Fibroblast of mammary gland (primary cell): ENCODE results near the gene TXNRD3.
"Not testable (repeated sequence)": the region's sequence is repeated elsewhere in the genome, so short reads cannot be mapped to it uniquely, and the experiment has no call there.

Experiments used
- DNase-seq: peaks from one replicate; pipeline ENCODE4 v3.0.0-alpha.2; 2010; ENCODE audit warnings: low read depth
- H3K4me3 ChIP-seq: 2 replicates; pipeline ENCODE4 v1.5.1; 2011; ENCODE audit warnings: low read depth, mild to moderate bottlenecking, low read length, moderate library complexity; ENCODE audit not compliant: control insufficient read depth
- TF ChIP-seq, protein P1 (sequence below): conservative IDR thresholded peaks from 2 replicates; pipeline ENCODE4 v1.5.1; 2011; ENCODE audit warnings: low read depth, low read length, inconsistent platforms; ENCODE audit not compliant: control insufficient read depth, insufficient read depth

TXNRD3 gene

DNA sequence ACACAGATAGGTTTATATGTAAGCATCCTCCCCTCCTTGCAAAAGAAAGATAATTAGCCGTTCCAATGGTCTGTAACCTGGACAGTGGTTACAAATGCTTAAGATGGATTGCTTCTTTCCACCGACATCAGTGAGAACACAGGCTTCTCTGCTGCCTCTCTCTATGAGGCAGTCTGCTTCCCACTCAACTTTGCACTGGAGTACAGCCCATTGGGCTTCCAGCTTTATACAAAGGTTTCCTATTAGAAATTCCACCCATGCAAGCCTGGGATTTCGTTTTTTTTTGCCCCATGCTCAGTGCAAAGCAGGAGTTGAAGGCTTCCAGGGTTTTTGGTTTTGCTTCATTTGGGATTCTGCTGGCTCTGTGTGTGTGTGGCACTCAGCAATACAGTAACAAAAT is 48.9 kb downstream of the TXNRD3 start:
- TF ChIP-seq, protein P1, sequence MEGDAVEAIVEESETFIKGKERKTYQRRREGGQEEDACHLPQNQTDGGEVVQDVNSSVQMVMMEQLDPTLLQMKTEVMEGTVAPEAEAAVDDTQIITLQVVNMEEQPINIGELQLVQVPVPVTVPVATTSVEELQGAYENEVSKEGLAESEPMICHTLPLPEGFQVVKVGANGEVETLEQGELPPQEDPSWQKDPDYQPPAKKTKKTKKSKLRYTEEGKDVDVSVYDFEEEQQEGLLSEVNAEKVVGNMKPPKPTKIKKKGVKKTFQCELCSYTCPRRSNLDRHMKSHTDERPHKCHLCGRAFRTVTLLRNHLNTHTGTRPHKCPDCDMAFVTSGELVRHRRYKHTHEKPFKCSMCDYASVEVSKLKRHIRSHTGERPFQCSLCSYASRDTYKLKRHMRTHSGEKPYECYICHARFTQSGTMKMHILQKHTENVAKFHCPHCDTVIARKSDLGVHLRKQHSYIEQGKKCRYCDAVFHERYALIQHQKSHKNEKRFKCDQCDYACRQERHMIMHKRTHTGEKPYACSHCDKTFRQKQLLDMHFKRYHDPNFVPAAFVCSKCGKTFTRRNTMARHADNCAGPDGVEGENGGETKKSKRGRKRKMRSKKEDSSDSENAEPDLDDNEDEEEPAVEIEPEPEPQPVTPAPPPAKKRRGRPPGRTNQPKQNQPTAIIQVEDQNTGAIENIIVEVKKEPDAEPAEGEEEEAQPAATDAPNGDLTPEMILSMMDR = no peak
- no peak overlapping the region for H3K4me3 ChIP-seq
- DNase-seq = no peak

DNA sequence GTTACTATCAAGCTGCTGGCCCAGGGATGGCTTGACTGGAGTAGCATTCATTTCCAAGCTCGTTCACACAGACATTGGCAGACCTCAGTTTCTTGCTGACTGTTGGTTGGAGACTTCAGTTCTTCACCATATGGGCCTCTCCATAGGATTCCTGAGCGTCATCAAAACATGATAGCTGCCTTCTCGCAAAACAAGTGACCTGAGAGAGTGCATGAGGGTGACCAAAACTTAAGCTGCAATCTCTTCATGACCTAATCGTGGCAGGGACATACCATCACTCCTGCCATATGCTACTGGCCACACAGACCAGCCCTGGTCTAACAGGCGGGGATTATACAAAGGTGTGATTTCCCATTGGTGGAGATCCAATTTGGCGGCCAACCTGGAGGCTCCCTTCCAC is 50.2 kb downstream of the TXNRD3 start:
- DNase-seq = no peak
- no peak overlapping the region for H3K4me3 ChIP-seq
- TF ChIP-seq, protein P1 = no peak

DNA sequence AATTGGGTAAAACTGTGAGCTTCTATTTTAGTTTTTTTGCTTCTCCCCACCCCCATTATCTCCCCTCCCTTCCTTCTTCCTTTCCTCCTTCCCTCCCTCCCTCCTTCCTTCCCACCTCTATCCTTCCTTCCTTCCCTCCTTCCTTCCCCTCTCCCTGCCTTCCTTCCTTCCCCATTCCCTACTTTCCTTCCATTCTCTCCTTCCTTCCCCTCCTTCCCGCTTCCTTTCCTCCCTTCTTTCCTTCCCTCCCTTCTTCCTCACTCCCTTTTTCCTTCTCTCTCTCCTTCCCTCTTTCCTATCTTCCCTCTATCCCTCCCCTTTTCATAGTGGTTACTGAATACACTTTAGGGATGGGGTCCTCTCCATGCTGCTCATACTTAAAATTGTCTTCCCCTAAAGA is 55.8 kb downstream of the TXNRD3 start:
- no peak overlapping the region for H3K4me3 ChIP-seq
- TF ChIP-seq, protein P1 = no peak
- no peak for DNase-seq

DNA sequence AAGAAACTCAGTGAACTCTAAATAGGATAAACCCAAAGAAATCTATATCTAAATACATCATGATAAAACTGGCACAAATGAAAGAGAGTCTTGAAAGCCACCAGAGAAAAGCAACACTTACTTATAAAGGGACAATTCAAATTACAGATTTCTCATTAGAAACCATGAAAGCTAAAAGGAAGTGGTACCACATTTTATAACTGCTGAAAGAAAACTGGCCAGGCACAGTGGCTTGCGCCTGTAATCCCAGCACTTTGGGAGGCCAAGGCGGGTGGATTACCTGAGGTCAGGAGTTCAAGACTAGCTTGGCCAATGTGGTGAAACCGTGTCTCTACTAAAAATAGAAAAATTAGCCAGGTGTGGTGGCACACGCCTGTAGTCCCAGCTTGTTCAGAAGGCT is 59.4 kb downstream of the TXNRD3 start:
- not testable (repeated sequence) for H3K4me3 ChIP-seq, DNase-seq

DNA sequence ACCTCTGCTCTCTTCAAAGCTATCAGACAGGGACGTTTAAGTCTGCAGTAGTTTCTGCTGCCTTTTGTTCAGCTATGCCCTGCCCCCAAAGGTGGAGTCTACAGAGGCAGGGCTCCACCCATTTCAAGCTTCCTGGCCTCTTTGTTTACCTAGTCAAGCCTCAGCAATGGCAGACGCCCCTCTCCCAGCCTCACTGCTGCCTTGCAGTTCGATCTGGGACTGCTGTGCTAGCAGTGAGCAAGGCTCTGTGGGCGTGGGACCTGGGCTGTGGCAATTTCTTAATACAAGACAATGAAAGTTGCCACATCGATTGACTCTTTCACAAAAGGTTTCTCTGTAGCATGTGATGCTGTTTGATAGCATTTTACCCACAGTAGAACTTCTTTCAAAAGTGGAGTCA is 63.4 kb downstream of the TXNRD3 start:
- H3K4me3 ChIP-seq, DNase-seq: not testable (repeated sequence)

DNA sequence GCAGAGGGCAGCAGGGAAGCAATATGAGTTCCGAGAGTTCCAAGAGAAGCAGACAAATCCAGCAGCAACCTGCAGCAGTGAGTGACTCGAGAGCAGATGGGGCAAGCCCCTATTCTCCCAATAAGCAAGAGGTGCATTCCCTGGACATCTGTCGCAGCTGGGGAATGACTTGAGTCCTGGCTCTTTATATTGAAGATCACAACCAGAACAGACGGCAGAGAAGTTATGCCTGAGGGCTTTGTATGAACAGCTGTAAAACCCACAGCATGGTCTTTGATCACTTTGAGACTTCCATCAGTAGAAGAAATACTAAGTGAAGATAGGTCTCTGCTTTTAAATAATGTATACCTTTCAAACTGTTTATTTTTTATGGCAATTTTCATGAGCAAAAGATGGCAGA is 72.6 kb downstream of the TXNRD3 start:
- TF ChIP-seq, protein P1 = no peak
- no peak overlapping the region for H3K4me3 ChIP-seq
- DNase-seq = no peak

DNA sequence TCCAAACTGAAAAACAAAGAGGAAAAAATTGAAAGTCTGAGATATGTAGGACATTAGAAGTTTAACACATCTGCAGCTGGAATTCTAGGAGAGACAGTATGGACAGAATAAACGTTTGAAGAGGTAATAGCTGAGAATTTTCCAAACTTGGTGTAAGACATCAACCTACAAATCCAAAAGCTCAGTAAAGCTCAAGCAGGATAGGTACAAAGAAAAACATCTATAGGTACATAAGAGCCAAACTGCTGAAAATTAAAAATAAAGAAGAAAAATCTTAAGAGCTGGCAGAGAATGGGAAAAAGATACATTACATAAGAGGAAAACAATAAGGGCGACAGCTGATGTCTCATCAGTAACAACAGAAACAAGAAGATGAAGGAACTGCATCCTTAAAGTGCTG is 73.4 kb downstream of the TXNRD3 start:
- no peak for DNase-seq
- no peak overlapping the region for H3K4me3 ChIP-seq
- TF ChIP-seq, protein P1 = no peak

DNA sequence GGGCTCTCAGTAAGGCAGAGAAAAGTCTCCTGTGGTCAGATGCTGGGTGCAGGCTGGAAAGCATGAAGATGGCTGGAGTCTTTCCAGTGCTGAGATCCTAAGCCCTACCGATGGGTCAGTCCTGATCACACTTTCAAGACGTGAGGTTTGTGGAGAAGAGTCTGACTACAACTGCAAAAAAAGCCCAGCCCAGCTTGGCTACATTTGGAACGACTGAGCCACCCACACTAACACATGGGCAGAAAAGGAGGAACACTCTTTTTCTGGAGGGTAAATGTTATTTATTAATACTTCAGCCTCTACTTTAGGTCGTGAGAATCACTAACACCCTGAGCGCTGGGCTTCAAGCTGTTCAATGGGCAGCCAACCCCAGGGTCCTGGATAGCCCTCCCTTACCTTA is 74.2 kb downstream of the TXNRD3 start:
- H3K4me3 ChIP-seq = no peak overlapping the region
- no peak for DNase-seq
- TF ChIP-seq, protein P1 = no peak
